ENCODE results near the gene OXCT1.

OXCT1 gene

DNA sequence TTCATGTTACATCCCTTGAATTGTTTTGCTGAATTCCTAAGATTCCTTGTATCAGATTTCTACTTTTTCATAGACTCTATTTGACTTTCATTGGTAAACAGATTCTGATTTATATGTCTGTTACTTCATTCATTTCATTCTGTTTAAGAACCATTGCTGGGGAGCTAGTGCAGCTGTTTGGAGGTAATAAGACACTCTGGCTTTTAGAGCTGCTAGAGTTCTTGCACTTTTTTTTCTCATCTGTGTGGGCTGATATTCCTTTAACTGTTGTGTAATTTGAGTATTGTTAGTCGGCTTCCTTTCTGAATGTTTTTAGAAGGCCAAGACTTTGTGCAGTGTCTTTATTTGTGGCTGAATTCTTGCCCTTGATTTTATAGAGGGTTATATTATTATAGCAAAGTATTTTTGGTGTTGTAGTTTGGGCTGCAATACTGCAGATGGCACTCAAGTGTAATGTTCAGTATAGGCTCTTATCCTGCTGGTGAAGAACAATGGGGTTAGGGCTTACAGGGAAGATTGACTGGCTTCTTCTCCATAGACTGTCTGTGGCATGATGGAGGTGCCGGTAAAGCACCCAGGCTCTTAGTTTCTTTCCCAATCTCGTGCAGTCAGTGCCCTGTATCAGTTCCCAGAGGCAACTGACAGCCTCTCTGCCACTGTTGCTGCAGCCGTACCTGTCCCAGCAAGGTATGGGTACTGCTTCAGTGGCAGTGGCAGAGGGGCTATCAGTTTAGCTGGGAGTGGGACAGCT is 162.2 kb downstream of the OXCT1 start:
- DNase-seq, result peak; percentile 40

DNA sequence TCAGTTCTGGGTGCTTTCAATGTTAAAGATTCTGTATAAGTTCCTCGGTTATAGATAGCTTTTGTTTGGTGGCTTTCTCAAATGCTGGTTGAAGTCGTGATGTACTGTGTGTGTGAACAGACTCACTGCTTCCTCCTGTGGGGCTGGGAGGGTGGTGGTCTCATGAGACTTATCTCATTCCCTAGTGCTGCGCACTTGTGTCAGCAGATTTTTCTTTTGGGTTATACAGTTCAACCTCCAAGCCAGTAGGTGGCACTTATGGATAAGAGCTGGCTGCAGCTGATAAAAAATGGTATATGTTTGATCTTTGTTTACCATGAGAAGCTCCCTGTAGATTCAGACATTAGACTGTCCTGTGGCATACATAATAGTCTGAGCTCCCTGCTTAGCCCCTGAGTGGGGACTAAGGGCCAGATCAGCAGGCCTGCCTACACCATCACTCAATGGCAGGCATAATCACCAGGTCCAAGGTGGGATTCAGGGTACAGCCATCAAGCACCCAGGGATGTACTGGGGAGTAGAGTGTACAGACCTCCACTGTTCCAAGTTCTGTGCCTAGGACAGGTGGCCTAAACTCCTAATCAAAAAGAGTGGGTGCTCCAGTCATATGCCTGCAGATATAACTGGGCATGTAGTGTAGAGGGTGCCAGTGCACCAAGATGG is 174.2 kb downstream of the OXCT1 start:
- peak; percentile 0 for DNase-seq

DNA sequence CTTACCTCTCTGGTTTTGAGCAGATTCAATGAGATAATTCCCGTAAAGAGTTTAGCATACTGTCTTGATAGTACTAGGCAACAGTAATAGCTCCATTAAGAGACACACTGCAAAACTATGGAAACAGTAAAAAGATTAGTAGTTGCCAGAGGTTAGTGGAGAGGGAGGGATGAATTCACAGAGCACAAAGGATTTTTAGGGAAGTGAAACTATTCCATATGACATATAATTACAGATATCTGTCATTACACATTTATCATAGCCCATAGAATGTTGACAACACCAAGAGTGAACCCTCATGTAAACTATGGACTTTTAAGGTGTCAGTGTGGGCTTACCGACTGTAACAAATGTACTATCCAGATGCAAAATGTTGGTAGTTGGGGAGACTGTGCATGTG is 183.5 kb downstream of the OXCT1 start:
- no peak for DNase-seq

DNA sequence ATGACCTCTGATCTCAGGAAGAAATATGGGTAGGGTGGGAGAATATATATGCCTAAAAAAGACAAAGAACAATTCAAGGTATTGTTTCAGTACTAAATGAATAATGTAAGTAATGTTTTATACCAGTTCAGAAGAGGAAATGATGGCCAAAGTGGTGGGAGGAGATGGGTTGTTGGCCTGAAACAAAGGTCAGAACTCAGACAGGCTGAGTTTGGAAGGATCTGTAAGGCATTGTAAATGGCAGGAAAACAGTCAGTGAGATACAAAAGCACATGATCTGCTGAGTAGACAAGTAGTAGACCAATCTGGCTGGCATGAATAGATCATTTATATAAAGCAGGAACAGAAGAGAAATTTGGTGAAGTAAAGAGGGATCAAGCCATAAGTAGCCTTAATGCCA is 184.0 kb downstream of the OXCT1 start:
- DNase-seq, result no peak

DNA sequence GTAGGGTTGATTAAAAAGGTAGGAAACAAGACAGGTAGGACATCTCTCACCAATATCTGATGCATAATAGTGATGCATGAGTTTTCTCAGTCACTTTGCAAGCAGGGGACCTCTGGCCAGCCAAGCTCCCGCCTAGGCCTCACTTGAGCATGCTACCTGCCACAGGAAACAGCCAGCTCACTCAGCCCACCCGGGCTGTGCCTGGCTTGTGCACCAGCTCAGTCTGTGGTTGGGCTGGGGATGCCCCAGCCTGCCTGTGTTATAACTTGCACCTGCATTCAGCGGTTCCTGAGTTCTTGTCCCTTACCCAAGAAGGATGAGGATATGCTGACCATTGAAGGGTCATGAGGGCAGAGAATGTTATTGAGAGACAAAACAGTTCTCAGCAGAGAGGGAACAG is 187.0 kb downstream of the OXCT1 start:
- DNase-seq, result no peak

DNA sequence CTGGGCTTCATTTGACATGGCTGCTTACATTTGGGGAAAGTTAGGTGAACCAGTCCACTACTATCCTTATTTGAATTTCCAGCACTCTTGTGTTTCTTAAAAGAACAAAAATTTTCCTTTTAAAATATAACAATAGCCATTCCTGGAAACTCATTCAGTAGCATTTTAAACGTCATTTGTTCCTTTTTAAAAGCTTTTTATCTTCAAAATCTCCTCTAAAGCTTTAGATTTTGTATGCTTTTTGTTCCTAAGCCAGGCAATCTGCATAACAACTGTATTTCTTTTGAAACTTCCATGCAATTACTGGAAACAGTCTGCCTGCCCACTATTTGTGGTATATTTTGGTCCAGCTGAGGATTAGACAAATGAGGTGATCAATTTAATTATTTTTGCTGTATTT is 187.6 kb downstream of the OXCT1 start:
- DNase-seq, result no peak

DNA sequence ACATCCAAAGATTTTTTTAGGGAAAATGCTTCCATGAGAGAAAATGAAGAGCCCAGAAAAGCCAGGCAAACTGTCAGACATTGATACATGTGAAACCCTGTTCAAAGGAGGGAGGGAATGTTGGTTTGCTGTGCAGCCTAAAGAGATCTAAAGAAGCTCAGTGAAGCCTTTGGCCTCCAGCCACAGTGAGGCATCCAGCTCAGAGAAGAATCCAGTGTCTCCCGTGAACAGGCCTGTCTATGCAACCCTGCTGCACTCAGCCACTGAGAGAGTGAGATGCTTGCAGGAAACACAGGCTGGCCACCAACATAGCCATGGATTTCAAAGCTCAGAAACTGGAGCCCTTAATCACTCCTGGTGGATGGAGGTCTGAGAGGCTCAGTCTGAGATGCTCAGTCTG is 188.4 kb downstream of the OXCT1 start:
- no peak for DNase-seq

Data from NCI-H82 (cell line).